TTC549 (cell line): ENCODE results near the gene MAP2K6.

ENCODE experiments used
- FAIRE-seq: peaks from 2 replicates; lab custom pipeline; 2012; peaks lifted over from hg19 to GRCh38; lab: Jason Lieb, UNC

MAP2K6 gene

DNA sequence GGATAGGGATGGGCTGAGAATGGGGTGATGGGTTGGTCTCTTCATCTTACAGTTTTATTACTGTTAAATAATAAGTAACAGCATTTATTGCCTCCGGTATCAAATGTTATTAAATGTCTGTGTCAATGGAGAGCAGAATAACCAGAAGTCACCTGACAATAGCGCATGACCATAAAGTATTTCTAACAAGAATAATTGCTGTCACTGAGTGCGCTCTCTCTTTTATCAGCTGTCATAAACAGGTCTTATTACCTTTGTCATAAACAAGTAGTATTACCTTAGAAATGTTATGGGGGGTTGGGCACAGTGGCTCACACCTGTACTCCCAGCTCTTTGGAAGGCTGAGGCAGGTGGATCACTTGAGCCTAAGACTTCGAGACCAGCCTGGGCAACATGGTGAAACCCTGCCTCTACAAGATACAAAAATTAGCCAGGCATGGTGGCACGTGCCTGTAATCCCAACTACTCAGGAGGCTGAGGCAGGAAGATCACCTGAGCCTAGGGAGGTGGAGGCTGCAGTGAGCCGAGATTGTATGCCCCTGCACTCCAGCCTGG is 120.6 kb downstream of the MAP2K6 start:
- FAIRE-seq: no peak

DNA sequence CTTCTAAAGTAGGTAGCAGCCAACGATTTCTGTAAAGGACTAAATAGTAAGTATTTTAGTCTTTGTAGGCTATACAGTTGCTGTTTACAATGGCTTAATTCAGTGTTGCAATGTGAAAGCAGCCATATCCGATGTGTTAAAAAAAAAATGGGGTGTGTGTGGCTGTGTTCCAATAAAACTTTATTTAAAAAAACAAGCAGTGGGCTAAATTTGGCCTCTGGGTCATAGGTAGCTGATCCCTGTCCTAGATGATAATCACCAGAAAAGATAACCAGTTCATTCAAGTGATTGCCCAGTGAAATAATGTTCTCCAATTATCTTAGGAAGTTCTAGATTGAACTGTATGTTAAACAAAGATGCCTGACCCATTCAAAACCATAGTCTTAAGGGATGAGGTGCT is 124.3 kb downstream of the MAP2K6 start:
- no peak for FAIRE-seq

DNA sequence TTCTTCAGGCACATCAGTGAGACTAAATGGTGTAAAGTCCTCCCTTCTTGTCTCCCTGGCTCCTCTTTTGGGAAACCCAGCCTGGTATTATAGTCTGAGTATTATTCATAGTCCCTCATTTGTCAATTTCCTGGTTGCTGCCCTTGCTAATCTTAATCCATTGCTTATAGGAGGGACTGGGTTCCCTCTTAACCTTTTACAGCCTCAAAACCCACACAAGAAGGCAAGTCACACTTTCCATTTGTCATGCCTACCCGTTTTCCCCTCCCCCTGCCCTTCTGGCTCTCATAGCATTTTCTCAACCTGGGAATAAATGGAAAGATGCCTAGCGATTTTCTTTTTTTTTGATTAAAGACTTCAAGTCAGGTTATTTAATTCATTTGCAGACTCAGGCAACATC is 124.8 kb downstream of the MAP2K6 start:
- no peak for FAIRE-seq

DNA sequence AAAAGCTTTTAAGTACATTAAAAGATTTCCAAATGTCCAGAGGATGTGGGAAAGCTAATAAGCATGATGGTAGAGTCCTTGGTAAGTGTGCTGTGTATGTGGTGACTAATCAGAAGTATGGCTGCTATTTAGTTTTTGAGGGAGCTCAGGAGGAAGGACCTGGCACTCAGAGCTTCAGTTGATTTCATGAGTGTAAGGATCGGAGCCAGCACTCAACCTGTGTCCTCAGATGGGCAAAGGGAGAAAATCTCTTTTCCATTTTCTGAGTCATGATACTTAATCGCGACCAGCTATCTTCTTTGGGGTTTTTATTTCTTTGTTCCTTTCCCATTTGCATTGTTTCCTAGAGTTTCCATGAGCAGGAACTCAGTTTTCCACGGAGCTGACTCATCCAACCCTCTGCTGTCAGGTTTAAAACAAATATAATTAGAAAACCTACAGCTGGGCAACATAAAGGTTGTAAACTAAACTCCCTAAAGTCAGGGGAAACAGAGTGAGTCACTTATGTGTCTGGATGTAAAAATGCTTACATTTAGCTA is 125.4 kb downstream of the MAP2K6 start:
- no peak for FAIRE-seq

- FAIRE-seq: no peak
Measured at GRCh38 chr17:69540356-69540755, 125.9 kb downstream of the MAP2K6 start.

DNA sequence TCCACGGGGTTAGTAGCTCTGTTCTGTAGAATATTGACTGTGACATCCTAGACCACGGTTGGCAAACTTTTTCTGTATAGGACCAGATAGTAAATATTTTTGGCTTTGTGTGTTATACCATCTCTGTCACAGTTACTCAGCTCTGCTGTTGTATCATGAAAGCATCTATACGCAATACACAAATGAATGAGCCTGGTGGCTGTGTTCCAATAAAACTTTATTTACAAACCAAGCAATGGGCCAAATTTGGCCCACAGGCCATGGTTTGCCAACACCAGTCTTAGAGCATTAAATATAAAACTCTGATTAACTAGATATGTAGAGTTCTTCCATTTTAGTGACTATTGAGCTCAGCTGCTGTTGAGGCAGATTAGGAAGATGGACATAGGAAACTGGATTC is 132.7 kb downstream of the MAP2K6 start:
- no peak for FAIRE-seq

DNA sequence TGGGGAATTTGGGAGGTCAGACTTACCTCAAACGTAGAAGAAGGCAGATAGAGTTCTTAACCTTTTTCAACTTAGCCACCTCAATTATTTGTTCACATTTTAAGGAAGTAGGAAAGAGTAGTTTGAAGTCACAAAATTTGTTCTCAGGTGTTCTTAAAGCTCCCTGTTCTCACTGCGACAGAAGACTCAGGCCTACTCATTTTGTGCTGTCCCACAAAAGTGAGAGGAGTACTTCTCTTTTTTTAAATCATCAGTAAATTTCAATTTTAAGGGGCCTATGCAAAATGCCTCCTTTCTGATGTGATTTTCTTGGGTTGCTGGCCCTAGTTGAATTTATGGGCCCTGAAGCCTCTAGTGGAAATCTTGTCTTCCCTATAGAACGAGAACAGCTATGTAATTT is 133.4 kb downstream of the MAP2K6 start:
- no peak for FAIRE-seq

GRCh38 chr17:69551212-69552010 is 136.9 kb downstream of the MAP2K6 start:
- no peak for FAIRE-seq

DNA sequence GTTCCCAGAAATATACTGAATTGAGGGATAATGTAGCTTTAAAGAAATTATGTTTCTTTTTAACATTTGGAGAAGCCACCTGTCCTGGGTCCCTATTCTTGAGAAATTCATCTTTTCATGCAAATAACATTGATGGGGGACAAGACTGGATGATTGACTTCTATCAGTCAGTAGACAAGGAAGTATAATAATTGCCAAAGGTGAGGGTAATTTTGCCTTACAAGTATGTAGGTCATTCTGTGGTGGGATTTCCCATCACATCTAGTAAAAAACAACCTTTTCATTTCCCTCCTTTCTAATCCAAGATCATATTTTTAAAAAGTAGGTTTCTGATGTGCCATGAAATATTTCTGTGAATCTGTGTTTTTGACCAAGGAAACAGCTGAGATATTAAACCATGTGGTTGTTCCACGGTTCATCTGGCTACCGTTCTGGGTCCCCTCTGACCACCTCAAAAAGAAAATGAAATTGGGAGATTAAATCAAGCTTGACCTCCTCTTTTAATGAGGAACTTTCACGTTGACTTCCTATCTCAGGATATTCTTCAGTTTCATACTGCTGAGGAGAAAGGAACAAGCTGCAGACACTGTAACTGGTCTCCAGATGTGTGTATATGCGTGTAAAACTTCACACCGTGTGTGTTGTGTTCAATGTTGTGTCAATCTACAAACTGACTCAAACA is 138.6 kb downstream of the MAP2K6 start:
- FAIRE-seq: no peak

DNA sequence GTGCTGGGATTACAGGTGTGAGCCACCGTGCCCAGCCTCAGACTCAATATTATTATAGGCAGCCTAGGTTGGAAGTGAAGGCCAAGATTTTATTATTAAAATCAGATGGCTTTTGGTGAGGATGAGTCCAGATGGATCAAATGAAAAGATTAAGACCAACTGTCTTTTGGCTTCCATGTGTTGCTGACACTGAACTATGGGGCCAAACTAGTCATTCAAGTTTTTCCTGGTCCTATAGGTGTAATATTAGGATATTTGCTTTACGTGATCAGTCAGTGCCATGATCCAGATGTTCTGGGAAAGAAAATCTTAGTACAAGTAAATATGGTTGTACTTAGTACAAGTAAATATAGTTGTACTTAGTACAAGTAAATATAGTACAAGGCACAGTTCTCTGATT is 140.6 kb downstream of the MAP2K6 start:
- no peak for FAIRE-seq

GRCh38 chr17:69557339-69557738 is 142.8 kb downstream of the MAP2K6 start:
- no peak for FAIRE-seq

GRCh38 chr17:69558796-69559195 is 144.3 kb downstream of the MAP2K6 start:
- no peak for FAIRE-seq

- FAIRE-seq: no peak
Measured at GRCh38 chr17:69560987-69561441, 146.5 kb downstream of the MAP2K6 start.

DNA sequence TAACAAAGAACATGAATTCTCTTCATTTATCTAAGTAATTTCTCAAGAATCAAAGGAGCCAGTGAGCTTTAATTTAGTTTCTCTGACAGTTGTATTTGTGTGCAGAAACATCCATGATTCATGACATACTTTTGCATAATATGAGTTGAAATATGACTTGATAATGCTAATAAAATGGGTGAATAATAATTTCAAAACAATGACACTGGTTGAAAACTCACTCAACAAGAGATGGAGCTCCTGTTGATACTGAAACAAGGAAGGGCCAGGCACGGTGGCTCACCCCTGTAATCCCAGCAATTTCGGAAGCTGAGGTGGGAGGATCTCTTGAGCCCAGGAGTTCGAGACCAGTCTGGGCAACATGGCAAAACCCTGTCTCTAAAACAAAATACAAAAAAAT is 147.0 kb downstream of the MAP2K6 start:
- no peak for FAIRE-seq

DNA sequence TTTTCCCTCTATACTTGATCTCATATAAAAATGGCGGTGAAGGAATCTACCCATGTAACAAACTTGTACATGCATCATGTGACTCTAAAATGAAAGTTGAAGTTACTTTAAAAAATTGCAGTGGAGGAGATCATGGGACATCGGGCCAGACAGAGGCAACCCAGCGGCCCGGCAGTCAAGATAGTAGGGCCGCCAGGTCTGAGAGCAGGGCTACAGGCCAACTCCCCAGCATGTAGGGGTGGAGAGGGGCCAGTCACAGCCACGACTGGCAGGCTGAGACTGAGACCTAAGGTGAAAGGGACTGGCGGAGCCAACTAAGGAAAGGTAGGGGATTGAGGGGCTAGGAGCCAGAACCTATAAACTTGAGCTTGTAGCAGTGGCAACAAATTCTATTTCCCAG is 150.9 kb downstream of the MAP2K6 start:
- FAIRE-seq: no peak

- FAIRE-seq: no peak
Measured at GRCh38 chr17:69567130-69567529, 152.6 kb downstream of the MAP2K6 start.

DNA sequence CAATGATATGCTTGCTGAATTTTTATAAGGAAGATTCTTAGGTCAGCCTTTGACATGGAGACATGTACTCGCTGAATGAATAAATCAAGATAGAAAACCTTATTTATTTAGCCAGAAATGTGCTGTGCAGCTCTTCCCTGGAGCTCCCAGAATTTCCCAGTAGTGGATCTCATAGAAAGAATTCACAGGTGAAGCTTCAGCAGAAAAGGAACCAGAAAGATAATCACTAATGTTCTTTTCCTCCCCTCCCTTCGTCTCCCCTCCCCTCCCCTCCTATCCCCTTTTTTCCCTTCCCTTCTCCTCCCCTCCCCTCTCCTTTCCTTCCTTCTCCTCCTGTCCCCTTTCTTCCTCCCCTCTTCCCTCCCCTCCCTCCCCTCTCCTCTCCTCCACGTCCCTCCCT is 158.2 kb downstream of the MAP2K6 start:
- no peak for FAIRE-seq

DNA sequence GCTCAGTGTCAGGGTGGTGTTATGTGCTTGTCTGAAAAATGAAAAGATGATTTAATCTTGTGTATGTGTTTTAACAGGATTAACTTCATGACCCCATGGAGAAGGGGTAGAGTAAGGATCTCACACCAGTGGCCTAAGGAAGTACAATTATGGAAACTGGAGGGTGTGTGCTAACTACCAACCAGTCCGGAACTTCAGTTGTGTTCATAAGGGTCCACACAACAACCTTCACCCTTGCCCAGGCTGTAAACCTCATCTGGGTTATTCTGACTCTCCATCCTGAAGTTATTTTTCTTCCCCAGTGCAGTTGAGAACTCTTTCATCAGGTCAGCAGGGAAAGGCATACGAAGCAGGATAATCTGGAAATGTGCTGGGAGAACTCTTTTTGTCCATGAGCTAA is 158.9 kb downstream of the MAP2K6 start:
- no peak for FAIRE-seq

DNA sequence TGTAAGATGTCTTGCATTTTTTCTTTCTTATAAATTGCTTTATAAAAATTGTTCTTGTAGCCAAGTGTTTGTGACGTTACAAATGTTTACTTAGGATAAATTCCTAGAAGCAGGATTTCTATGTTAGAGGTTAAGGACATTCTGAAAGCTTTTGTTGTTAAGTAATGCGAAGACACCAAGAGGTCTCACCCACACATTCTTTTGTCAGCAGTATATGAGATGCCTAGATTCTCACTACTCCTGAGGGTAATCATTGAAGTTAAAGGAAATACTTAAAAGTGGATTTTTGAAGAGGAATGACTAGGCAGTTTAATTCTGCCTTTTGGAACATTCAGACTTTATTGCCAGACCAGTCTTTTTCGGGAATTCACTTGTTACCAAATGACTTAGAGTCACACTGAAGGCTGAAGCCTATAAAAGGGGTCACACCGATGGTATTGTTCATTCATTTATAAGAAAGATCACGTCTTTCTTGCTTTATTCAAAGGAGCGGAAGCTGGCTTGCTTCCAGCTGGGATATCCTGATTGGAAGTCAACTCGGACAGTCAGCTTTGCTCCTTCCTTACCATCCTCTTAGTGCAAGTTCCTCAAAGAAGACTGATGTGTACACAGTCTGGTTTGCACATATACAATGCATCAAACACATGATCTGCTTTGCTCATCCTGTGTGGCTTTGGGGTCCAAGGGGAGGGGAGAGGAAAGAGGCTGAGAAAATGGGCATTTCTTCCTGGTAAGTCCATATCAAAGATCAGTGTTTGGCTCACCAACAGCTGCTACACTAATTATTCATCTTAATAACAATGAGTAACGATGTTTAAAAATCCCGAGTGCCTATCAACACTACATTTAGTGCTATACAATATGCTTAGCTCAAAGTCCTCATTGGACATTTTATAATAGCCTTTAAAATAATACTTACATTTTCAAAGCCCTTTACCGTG is 160.0 kb downstream of the MAP2K6 start:
- no peak for FAIRE-seq

DNA sequence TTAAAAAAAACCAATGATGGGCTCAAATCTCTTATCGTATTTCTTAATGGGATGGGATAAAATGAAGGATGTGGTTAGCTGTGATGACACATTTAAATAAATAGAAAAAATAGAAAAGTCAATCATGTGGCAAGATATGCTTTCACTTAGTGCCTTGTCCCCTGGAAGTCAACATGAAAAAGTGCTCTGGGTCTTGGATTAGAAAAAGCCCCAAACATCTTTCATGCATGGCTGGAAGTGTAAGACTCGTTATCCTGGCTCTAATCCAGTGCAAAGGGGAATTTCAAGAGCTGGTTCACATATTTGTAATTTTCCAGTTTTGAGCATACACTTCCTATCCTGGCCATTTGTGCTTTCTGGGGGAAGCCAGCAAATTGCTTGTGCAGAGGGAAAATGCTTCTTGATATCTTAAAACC is 160.9 kb downstream of the MAP2K6 start:
- FAIRE-seq: no peak

DNA sequence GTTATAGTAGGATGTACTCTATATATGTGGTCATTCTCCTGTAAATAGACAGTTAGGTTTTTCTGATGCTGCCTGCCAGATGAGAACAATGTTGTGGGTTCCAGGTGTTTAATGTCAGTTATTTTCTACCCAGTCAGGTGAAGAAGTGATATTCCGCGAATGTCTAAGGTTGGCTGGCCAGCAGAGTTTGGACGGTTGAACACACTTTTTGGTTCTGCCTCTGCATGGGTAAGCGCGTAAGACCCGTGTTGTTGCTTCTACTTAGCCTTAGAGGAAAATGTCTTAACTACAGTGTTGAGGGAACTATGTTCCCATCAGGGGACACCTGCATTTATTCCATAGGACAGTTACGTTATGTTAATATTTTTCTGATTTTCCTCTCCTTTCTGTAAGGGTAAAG is 162.6 kb downstream of the MAP2K6 start:
- no peak for FAIRE-seq

DNA sequence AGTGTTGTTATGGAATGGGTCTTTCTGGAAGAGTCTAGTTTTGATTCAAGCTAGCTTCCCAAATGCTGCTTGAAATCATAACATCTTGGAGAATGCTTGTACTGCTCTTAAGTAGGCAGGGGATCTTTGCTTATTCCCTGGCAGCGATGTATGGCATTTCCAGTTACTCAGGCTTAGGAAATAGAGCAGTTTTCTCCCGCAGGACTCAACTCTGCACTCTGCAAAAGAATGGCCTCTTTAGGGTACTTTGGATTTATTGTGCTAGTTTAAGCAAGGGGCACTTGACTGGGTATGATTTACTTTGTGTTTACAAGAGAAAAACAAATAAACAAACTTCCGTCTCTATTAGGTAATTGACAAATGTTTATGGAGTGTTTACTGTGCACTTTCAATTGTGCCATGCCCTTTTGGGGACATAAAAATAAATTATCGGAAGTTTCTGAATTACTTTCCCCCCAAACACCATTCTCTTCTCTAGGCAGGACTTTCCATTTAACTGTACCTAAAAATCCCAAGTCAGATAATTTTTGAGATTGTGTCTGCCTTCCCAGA is 164.0 kb downstream of the MAP2K6 start:
- no peak for FAIRE-seq
